ENCODE data around the gene P2RY11.

P2RY11 gene

GRCh38 chr19:10115392-10116084 lies 4.0 kb downstream of the P2RY11 start (continued):
- TF ChIP-seq, protein P1, sequence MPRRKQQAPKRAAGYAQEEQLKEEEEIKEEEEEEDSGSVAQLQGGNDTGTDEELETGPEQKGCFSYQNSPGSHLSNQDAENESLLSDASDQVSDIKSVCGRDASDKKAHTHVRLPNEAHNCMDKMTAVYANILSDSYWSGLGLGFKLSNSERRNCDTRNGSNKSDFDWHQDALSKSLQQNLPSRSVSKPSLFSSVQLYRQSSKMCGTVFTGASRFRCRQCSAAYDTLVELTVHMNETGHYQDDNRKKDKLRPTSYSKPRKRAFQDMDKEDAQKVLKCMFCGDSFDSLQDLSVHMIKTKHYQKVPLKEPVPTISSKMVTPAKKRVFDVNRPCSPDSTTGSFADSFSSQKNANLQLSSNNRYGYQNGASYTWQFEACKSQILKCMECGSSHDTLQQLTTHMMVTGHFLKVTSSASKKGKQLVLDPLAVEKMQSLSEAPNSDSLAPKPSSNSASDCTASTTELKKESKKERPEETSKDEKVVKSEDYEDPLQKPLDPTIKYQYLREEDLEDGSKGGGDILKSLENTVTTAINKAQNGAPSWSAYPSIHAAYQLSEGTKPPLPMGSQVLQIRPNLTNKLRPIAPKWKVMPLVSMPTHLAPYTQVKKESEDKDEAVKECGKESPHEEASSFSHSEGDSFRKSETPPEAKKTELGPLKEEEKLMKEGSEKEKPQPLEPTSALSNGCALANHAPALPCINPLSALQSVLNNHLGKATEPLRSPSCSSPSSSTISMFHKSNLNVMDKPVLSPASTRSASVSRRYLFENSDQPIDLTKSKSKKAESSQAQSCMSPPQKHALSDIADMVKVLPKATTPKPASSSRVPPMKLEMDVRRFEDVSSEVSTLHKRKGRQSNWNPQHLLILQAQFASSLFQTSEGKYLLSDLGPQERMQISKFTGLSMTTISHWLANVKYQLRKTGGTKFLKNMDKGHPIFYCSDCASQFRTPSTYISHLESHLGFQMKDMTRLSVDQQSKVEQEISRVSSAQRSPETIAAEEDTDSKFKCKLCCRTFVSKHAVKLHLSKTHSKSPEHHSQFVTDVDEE (CRISPR knock-in tag; IDR thresholded peaks at IDR 0.05) = no peak
- TF ChIP-seq OSR1 (CRISPR knock-in tag; IDR thresholded peaks at IDR 0.05) = no peak
- no peak for TF ChIP-seq ESRRG (CRISPR knock-in tag; IDR thresholded peaks at IDR 0.05)

DNA sequence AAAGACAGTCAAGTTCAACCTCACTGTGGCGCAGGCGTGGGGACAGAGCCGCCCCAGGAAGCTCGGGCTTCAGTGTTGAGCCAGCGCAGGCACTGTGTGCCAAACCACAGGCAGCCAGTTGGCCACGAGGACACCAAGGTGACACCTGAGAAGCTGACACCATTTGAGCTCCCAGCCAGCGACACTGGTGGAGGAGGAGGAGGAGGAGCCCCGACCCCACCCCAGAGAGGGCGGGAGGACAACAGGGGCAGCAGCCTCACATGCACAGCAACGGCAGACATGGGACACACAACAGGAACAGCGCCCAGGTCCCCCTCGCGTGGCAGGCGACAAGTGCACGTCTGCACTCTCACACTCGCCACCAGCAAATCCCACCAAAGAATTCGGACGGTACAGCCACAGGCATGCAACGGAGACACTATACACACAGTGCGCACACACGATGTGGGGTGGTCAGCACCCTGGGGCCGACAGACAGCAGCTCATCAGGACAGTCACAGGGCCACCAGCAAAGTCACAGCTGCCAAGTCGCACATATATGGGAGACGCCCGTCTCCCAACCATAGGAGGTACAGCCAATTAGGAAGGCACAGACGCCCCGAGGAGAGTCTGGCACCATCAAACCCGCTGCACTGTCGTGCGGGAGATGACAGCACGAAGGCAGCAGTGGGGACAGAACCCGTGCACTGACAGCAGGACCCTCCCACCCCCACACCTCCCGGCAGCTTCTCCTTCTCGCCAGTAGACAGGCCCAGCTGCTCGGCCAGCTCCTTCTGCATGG lies 4.8 kb downstream of the P2RY11 start:
- TF ChIP-seq GLIS3 (CRISPR knock-in tag; IDR thresholded peaks at IDR 0.05) = no peak
- TF ChIP-seq CSDC2 (CRISPR knock-in tag; IDR thresholded peaks at IDR 0.05) = no peak
- TF ChIP-seq ZFP30 (CRISPR knock-in tag; IDR thresholded peaks at IDR 0.05) = no peak
- TF ChIP-seq, protein P1 (CRISPR knock-in tag; IDR thresholded peaks at IDR 0.05) = no peak
- no peak for TF ChIP-seq ARNTL (CRISPR knock-in tag; IDR thresholded peaks at IDR 0.05; ENCODE audit: borderline replicate concordance, low read depth)
- no peak for TF ChIP-seq CSRNP3 (CRISPR knock-in tag; IDR thresholded peaks at IDR 0.05)
- TF ChIP-seq TCF4 (CRISPR knock-in tag; IDR thresholded peaks at IDR 0.05; ENCODE audit: borderline replicate concordance) = no peak
- TF ChIP-seq, protein P2, sequence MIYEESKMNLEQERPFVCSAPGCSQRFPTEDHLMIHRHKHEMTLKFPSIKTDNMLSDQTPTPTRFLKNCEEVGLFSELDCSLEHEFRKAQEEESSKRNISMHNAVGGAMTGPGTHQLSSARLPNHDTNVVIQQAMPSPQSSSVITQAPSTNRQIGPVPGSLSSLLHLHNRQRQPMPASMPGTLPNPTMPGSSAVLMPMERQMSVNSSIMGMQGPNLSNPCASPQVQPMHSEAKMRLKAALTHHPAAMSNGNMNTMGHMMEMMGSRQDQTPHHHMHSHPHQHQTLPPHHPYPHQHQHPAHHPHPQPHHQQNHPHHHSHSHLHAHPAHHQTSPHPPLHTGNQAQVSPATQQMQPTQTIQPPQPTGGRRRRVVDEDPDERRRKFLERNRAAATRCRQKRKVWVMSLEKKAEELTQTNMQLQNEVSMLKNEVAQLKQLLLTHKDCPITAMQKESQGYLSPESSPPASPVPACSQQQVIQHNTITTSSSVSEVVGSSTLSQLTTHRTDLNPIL (CRISPR knock-in tag; IDR thresholded peaks at IDR 0.05; ENCODE audit: low read depth) = no peak
- TF ChIP-seq PATZ1 (CRISPR knock-in tag; IDR thresholded peaks at IDR 0.05; ENCODE audit: borderline replicate concordance) = no peak
- TF ChIP-seq ZC3H10 (CRISPR knock-in tag; IDR thresholded peaks at IDR 0.05) = no peak
- TF ChIP-seq ZNF8 (CRISPR knock-in tag; IDR thresholded peaks at IDR 0.05) = no peak
- no peak for ATAC-seq

- ATAC-seq = no peak
- TF ChIP-seq OSR1 (CRISPR knock-in tag; IDR thresholded peaks at IDR 0.05) (no peak), POU6F1 (CRISPR knock-in tag; IDR thresholded peaks at IDR 0.05; ENCODE audit: borderline replicate concordance, low read depth) (no peak), ARNTL (CRISPR knock-in tag; IDR thresholded peaks at IDR 0.05; ENCODE audit: borderline replicate concordance, low read depth) (no peak), ZNF70 (CRISPR knock-in tag; IDR thresholded peaks at IDR 0.05) (no peak), CSDC2 (CRISPR knock-in tag; IDR thresholded peaks at IDR 0.05) (no peak), PPARA (CRISPR knock-in tag; IDR thresholded peaks at IDR 0.05; ENCODE audit: borderline replicate concordance) (no peak), ZFP30 (CRISPR knock-in tag; IDR thresholded peaks at IDR 0.05) (no peak)
- TF ChIP-seq, protein P1 (CRISPR knock-in tag; IDR thresholded peaks at IDR 0.05) = no peak
- TF ChIP-seq, protein P2 (CRISPR knock-in tag; IDR thresholded peaks at IDR 0.05; ENCODE audit: low read depth) = no peak
Observed at GRCh38 chr19:10116866-10117616, 5.5 kb downstream of the P2RY11 start.
